GM23338 (cell line): ENCODE results near the gene DBF4B. TPM values are rescaled to one million over a fixed set of nuclear protein-coding genes. Genes with fewer than 3 reads are reported as not detected.

ENCODE experiments used
- ATAC-seq: fragments of 200-7000 bp; cut with Tn5 transposase; 3 replicates; pipeline ENCODE4 v1.9.1; 2020
- DNase-seq: peaks from one replicate; pipeline ENCODE4 v3.0.0-alpha.2; 2015; ENCODE audit warnings: low spot score
- H2AFZ ChIP-seq: fragments of 200-600 bp; sonication (generic); 2 replicates; pipeline ENCODE4 v1.8.0; 2016; ENCODE audit warnings: antibody characterized with exemption, mild to moderate bottlenecking, moderate library complexity
- H3F3A ChIP-seq: fragments of 200-600 bp; sonication (generic); replicated peaks from 2 replicates; pipeline ENCODE4 v1.8.0; 2017; ENCODE audit warnings: antibody characterized with exemption, mixed run types, low read depth
- H3K27ac ChIP-seq: fragments of 200-600 bp; sonication (generic); 2 replicates; pipeline ENCODE4 v1.6.1; 2016; ENCODE audit warnings: low read depth
- H3K27me3 ChIP-seq: fragments of 200-600 bp; sonication (generic); 2 replicates; pipeline ENCODE4 v1.8.0; 2016; ENCODE audit warnings: mild to moderate bottlenecking, mixed run types, moderate library complexity; ENCODE audit not compliant: insufficient read depth
- H3K36me3 ChIP-seq: fragments of 200-600 bp; sonication (generic); 2 replicates; pipeline ENCODE4 v1.8.0; 2016; ENCODE audit warnings: mild to moderate bottlenecking; ENCODE audit not compliant: insufficient read depth
- H3K4me1 ChIP-seq: fragments of 200-600 bp; sonication (generic); 2 replicates; pipeline ENCODE4 v1.8.0; 2016; ENCODE audit warnings: mild to moderate bottlenecking, moderate library complexity; ENCODE audit not compliant: insufficient read depth
- H3K4me2 ChIP-seq: fragments of 200-600 bp; sonication (generic); 2 replicates; pipeline ENCODE4 v1.7.1; 2017; ENCODE audit warnings: mixed run types
- H3K4me3 ChIP-seq: fragments of 200-600 bp; sonication (generic); 2 replicates; pipeline ENCODE4 v1.6.1; 2016; ENCODE audit warnings: mixed run types
- H3K79me2 ChIP-seq: fragments of 200-600 bp; sonication (generic); replicated peaks from 2 replicates; pipeline ENCODE4 v1.8.0; 2017; ENCODE audit warnings: mild to moderate bottlenecking; ENCODE audit not compliant: insufficient read depth
- H3K9me2 ChIP-seq: fragments of 200-600 bp; sonication (generic); 2 replicates; pipeline ENCODE4 v1.8.0; 2017; ENCODE audit not compliant: insufficient read depth
- H4K20me1 ChIP-seq: fragments of 200-600 bp; sonication (generic); replicated peaks from 2 replicates; pipeline ENCODE4 v1.8.0; 2017; ENCODE audit warnings: mild to moderate bottlenecking; ENCODE audit not compliant: insufficient read depth
- H3K27ac Mint-ChIP-seq: 2 replicates; pipeline ENCODE4 v1.8.0; 2020; ENCODE audit warnings: inconsistent platforms, mild to moderate bottlenecking, moderate library complexity, mixed read lengths
- H3K27me3 Mint-ChIP-seq: 3 replicates; pipeline ENCODE4 v1.8.0; 2022; ENCODE audit warnings: low read depth, mild to moderate bottlenecking, moderate library complexity, mixed read lengths, inconsistent platforms; ENCODE audit not compliant: insufficient read depth, poor library complexity
- H3K36me3 Mint-ChIP-seq: 3 replicates; pipeline ENCODE4 v1.8.0; 2021; ENCODE audit warnings: low read depth, mild to moderate bottlenecking, inconsistent platforms, moderate library complexity, mixed read lengths
- H3K4me1 Mint-ChIP-seq: 3 replicates; pipeline ENCODE4 v1.8.0; 2020; ENCODE audit warnings: mild to moderate bottlenecking, inconsistent platforms, mixed read lengths
- H3K4me3 Mint-ChIP-seq: 3 replicates; pipeline ENCODE4 v1.8.0; 2021; ENCODE audit warnings: moderate library complexity, mild to moderate bottlenecking, inconsistent platforms, mixed read lengths
- H3K9me3 Mint-ChIP-seq: 3 replicates; pipeline ENCODE4 v1.8.0; 2020; ENCODE audit warnings: moderate library complexity, mild to moderate bottlenecking, inconsistent platforms, mixed read lengths
- CREB1 ChIP-seq: fragments of 250-450 bp; sonication (Bioruptor Pico); IDR thresholded peaks from 2 replicates; pipeline ENCODE4 v1.5.0; 2020; ENCODE audit warnings: low read depth, mild to moderate bottlenecking, moderate library complexity
- EZH2phosphoT487 ChIP-seq: fragments of 200-600 bp; sonication (generic); IDR thresholded peaks from one replicate; pipeline ENCODE4 v1.8.1; 2018; ENCODE audit warnings: antibody characterized with exemption; ENCODE audit not compliant: unreplicated experiment
- JUNB ChIP-seq: IDR thresholded peaks from one replicate; pipeline ENCODE4 v1.6.1; 2016; ENCODE audit warnings: antibody characterized with exemption; ENCODE audit not compliant: unreplicated experiment
- NANOG ChIP-seq: IDR thresholded peaks from 2 replicates; pipeline ENCODE4 v1.6.1; 2016; ENCODE audit warnings: antibody characterized with exemption, borderline replicate concordance
- POLR2AphosphoS5 ChIP-seq: IDR thresholded peaks from 2 replicates; pipeline ENCODE4 v1.6.1; 2016; ENCODE audit warnings: antibody characterized with exemption, low read depth
- ZNF114 ChIP-seq: fragments of 250-450 bp; sonication (Bioruptor Pico); IDR thresholded peaks from 2 replicates; pipeline ENCODE4 v1.5.0; 2020; ENCODE audit warnings: mild to moderate bottlenecking, moderate library complexity
- ZNF331 ChIP-seq: fragments of 250-450 bp; sonication (Bioruptor Pico); IDR thresholded peaks from 2 replicates; pipeline ENCODE4 v1.5.0; 2020; ENCODE audit warnings: low read depth, mild to moderate bottlenecking, moderate library complexity
- polyA plus RNA-seq: library from polyadenylated mRNA; unstranded; fragments of >200 nt; fragmentation: Nextera tagmentation; extraction: Ambion mirVana; gene quantifications from 2 replicates; pipeline ENCODE4 v1.2.1, GENCODE V29; 2016
- total RNA-seq: library from RNA; depleted of rRNA; stranded (reverse); fragments of >200 nt; shearing (Covaris generic); gene quantifications from 2 replicates; pipeline ENCODE4 v1.2.3, GENCODE V29; 2014
- TF ChIP-seq, protein P1 (sequence below): fragments of 250-450 bp; sonication (Bioruptor Pico); IDR thresholded peaks from 2 replicates; pipeline ENCODE4 v1.5.0; 2020; ENCODE audit warnings: mild to moderate bottlenecking, moderate library complexity
- TF ChIP-seq, protein P2 (sequence below), 2 experiments: fragments of 200-600 bp in 1 of 2; sonication (generic) in 1 of 2; conservative IDR thresholded peaks; 2 replicates each; pipeline versions ENCODE4 v1.5.1 to v1.6.1; 2016 to 2017; ENCODE audit warnings: antibody characterized with exemption in 2 of 2, low read depth in 2 of 2, mild to moderate bottlenecking in 2 of 2, moderate library complexity in 1 of 2

DBF4B gene
- total and polyA plus RNA-seq, 2 experiments from 2014 or later: 9.9 to 16.4 TPM

DNA sequence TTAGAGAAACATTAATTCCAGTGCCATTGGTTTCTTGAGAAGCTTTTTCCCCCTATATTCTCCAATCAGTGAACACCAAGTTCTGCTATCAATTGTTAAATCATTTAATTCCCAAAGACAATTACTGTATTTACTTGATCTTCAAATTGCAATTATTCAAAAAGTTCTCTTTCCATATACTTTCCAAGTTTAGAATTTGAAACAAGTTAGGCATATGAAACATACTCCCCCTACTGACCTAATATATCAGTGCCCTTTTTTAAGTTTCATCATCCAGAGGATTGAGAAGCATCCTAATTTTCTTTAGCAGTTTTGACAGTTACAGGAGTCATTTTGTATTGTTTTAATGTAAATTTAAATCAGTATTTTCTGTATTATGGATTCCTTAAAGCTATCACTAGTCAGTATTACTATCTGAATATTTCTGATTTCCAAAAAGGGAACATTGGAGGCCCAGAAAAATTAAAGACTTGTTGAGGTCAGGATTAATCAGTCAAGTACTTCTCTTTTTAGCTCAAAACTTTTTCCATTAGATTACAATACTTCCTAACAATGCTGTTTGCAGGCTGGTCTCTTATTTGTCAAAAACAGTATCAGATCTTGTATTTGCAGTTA, 35.9 kb upstream of the DBF4B start:
- ATAC-seq: no peak
- no peaks in the 10 kb centered on the region for H3K27me3 Mint-ChIP-seq

DNA sequence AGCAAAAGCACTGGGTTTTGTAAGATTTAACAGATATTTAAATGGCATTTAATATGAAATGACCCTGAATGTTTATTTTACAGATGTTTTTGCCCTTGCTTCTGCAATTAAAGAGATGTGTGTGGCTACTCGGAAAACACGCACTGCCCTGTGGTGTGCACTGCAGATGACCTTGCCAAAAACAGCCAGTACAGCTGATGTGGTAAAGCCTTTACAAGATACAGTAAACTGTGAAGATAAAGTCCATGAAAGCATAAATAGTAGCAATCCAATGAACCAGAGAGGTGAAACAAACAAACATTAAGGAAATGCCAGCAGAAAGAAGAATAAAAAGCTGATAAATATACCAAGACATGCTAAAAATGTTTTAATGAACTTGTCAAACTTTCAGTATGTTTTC, 34.6 kb upstream of the DBF4B start:
- Histone ChIP-seq H3K4me3 (no peak overlapping the region), H3K36me3 (peaks cover 5% of the 10 kb centered on the region; the same call in 1 of the 2 replicates), H2AFZ (no peak overlapping the region), H3K4me1 (no peaks in the 10 kb centered on the region), H3F3A (no peaks in the 10 kb centered on the region), H3K4me2 (no peak overlapping the region), H4K20me1 (no peaks in the 10 kb centered on the region), H3K27me3 (no peaks in the 10 kb centered on the region), H3K27ac (no peak overlapping the region), H3K79me2 (no peaks in the 10 kb centered on the region), H3K9me2 (no peaks in the 10 kb centered on the region)
- Mint-ChIP-seq H3K36me3 (peaks cover 10% of the 10 kb centered on the region; the same call in 2 of the 3 replicates), H3K4me3 (no peak overlapping the region), H3K27ac (no peak overlapping the region), H3K4me1 (no peaks in the 10 kb centered on the region), H3K27me3 (no peaks in the 10 kb centered on the region), H3K9me3 (no peaks in the 10 kb centered on the region)
- no peak for ATAC-seq
- TF ChIP-seq NANOG (no peak), ZNF331 (no peak), JUNB (no peak), EZH2phosphoT487 (no peak), ZNF114 (CRISPR knock-in tag) (no peak), POLR2AphosphoS5 (no peak), CREB1 (CRISPR knock-in tag) (no peak)
- TF ChIP-seq, protein P1, sequence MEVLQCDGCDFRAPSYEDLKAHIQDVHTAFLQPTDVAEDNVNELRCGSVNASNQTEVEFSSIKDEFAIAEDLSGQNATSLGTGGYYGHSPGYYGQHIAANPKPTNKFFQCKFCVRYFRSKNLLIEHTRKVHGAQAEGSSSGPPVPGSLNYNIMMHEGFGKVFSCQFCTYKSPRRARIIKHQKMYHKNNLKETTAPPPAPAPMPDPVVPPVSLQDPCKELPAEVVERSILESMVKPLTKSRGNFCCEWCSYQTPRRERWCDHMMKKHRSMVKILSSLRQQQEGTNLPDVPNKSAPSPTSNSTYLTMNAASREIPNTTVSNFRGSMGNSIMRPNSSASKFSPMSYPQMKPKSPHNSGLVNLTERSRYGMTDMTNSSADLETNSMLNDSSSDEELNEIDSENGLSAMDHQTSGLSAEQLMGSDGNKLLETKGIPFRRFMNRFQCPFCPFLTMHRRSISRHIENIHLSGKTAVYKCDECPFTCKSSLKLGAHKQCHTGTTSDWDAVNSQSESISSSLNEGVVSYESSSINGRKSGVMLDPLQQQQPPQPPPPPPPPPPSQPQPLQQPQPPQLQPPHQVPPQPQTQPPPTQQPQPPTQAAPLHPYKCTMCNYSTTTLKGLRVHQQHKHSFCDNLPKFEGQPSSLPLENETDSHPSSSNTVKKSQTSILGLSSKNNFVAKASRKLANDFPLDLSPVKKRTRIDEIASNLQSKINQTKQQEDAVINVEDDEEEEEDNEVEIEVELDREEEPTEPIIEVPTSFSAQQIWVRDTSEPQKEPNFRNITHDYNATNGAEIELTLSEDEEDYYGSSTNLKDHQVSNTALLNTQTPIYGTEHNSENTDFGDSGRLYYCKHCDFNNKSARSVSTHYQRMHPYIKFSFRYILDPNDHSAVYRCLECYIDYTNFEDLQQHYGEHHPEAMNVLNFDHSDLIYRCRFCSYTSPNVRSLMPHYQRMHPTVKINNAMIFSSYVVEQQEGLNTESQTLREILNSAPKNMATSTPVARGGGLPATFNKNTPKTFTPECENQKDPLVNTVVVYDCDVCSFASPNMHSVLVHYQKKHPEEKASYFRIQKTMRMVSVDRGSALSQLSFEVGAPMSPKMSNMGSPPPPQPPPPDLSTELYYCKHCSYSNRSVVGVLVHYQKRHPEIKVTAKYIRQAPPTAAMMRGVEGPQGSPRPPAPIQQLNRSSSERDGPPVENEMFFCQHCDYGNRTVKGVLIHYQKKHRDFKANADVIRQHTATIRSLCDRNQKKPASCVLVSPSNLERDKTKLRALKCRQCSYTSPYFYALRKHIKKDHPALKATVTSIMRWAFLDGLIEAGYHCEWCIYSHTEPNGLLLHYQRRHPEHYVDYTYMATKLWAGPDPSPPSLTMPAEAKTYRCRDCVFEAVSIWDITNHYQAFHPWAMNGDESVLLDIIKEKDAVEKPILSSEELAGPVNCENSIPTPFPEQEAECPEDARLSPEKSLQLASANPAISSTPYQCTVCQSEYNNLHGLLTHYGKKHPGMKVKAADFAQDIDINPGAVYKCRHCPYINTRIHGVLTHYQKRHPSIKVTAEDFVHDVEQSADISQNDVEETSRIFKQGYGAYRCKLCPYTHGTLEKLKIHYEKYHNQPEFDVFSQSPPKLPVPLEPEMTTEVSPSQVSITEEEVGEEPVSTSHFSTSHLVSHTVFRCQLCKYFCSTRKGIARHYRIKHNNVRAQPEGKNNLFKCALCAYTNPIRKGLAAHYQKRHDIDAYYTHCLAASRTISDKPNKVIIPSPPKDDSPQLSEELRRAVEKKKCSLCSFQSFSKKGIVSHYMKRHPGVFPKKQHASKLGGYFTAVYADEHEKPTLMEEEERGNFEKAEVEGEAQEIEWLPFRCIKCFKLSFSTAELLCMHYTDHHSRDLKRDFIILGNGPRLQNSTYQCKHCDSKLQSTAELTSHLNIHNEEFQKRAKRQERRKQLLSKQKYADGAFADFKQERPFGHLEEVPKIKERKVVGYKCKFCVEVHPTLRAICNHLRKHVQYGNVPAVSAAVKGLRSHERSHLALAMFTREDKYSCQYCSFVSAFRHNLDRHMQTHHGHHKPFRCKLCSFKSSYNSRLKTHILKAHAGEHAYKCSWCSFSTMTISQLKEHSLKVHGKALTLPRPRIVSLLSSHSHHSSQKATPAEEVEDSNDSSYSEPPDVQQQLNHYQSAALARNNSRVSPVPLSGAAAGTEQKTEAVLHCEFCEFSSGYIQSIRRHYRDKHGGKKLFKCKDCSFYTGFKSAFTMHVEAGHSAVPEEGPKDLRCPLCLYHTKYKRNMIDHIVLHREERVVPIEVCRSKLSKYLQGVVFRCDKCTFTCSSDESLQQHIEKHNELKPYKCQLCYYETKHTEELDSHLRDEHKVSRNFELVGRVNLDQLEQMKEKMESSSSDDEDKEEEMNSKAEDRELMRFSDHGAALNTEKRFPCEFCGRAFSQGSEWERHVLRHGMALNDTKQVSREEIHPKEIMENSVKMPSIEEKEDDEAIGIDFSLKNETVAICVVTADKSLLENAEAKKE: no peak
- no peak for DNase-seq

More for the DNA sequence above, 35.9 kb upstream of the DBF4B start:
- peak; percentile 45 for DNase-seq
- Histone ChIP-seq H3K79me2 (no peaks in the 10 kb centered on the region), H4K20me1 (no peaks in the 10 kb centered on the region), H3K4me3 (no peak overlapping the region), H3K4me2 (no peak overlapping the region), H3K4me1 (no peaks in the 10 kb centered on the region), H3K27ac (no peak overlapping the region), H2AFZ (no peak overlapping the region), H3K9me2 (no peaks in the 10 kb centered on the region), H3F3A (no peaks in the 10 kb centered on the region), H3K36me3 (no peaks in the 10 kb centered on the region), H3K27me3 (no peaks in the 10 kb centered on the region)
- Mint-ChIP-seq H3K4me3 (no peak overlapping the region), H3K9me3 (no peaks in the 10 kb centered on the region), H3K4me1 (no peaks in the 10 kb centered on the region), H3K27ac (no peak overlapping the region), H3K36me3 (no peaks in the 10 kb centered on the region)
- TF ChIP-seq, protein P2, sequence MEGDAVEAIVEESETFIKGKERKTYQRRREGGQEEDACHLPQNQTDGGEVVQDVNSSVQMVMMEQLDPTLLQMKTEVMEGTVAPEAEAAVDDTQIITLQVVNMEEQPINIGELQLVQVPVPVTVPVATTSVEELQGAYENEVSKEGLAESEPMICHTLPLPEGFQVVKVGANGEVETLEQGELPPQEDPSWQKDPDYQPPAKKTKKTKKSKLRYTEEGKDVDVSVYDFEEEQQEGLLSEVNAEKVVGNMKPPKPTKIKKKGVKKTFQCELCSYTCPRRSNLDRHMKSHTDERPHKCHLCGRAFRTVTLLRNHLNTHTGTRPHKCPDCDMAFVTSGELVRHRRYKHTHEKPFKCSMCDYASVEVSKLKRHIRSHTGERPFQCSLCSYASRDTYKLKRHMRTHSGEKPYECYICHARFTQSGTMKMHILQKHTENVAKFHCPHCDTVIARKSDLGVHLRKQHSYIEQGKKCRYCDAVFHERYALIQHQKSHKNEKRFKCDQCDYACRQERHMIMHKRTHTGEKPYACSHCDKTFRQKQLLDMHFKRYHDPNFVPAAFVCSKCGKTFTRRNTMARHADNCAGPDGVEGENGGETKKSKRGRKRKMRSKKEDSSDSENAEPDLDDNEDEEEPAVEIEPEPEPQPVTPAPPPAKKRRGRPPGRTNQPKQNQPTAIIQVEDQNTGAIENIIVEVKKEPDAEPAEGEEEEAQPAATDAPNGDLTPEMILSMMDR (conservative IDR thresholded peaks at IDR 0.05; ENCODE audit: low read depth in 2 of 2): peak in 1 of 2 experiments; percentile 83; a peak in 3 of 4 replicates
- TF ChIP-seq EZH2phosphoT487: no peak
